ENCODE results near the gene USF2. TPM values are rescaled to one million over a fixed set of nuclear protein-coding genes. Genes with fewer than 3 reads are reported as not detected.

Gene USF2
- polyA plus RNA-seq, 1 experiment = 55.6 TPM

DNA sequence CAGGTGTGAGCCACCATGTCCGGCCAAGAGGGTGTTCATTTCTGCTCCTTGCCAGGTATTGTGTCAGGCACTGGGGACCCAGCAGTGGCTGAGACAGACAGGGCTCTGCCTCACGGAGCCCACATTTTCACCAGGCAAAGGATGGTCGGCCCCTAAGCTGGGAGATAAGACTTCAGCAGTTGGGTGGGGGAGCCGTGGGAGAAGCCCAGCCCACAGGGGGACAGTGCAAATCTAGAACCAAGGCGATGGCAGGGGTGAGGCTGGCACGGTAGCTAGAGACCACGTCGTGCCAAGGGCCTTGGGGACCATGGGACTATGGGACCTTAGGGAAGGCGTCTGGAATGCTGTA, 11.7 kb upstream of the USF2 start:
- ChIA-PET POLR2A (no interaction called here), CTCF (interaction anchor here (1.7 kb wide), 1 partner anchor 116 kb away, joined by 6 read pairs; no protein-coding TSS in a partner anchor)
- Histone ChIP-seq H3K27me3 (ENCODE audit: control insufficient read depth, insufficient read depth, low read length) (peaks cover 7% of the 10 kb centered on the region), H3K27ac (ENCODE audit: low read depth, low read length) (no peak overlapping the region), H3K4me3 (ENCODE audit: low read depth, low read length) (no peak overlapping the region), H3K9me3 (ENCODE audit: control insufficient read depth, insufficient read depth, low read length) (no peaks in the 10 kb centered on the region; the same call in 1 of the 2 replicates)
- TF ChIP-seq, protein P1, sequence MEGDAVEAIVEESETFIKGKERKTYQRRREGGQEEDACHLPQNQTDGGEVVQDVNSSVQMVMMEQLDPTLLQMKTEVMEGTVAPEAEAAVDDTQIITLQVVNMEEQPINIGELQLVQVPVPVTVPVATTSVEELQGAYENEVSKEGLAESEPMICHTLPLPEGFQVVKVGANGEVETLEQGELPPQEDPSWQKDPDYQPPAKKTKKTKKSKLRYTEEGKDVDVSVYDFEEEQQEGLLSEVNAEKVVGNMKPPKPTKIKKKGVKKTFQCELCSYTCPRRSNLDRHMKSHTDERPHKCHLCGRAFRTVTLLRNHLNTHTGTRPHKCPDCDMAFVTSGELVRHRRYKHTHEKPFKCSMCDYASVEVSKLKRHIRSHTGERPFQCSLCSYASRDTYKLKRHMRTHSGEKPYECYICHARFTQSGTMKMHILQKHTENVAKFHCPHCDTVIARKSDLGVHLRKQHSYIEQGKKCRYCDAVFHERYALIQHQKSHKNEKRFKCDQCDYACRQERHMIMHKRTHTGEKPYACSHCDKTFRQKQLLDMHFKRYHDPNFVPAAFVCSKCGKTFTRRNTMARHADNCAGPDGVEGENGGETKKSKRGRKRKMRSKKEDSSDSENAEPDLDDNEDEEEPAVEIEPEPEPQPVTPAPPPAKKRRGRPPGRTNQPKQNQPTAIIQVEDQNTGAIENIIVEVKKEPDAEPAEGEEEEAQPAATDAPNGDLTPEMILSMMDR (IDR thresholded peaks at IDR 0.05; ENCODE audit: low read depth, low read length) = no peak
- DNase-seq (ENCODE audit: low read depth, low spot score) = no peak

DNA sequence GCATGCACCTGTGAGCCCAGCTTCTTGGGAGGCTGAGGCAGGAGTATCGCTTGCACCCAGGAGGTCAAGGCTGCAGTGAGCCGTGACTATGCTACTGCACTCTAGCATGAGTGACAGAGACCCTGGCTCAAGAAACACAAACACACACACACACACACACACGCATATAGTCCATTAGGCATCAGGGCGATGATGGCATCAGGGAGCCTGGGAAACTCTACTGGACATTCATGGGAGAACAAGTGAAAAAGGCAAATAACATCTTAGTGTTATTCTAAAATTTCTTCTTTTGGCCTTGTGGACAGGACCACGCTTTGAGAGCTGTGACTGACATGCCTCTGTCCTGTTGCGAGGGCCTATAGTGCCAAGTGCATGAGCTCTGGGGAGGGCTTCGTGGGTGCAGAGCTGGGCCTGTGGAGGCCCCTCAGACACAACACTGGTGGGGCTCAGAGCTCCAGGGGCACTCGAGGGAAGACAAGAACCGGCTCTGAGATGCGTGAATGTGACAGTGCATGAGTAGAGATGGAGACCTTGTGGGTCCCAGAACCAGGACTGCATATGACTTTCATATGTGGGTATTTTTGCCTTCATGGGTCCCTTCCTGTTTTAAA, 8.0 kb upstream of the USF2 start:
- Histone ChIP-seq H3K27ac (ENCODE audit: low read depth, low read length) (no peak overlapping the region), H3K9me3 (ENCODE audit: control insufficient read depth, insufficient read depth, low read length) (no peaks in the 10 kb centered on the region; the same call in 1 of the 2 replicates), H3K27me3 (ENCODE audit: control insufficient read depth, insufficient read depth, low read length) (peaks cover 7% of the 10 kb centered on the region), H3K4me3 (ENCODE audit: low read depth, low read length) (no peak overlapping the region)
- DNase-seq (ENCODE audit: low read depth, low spot score) = no peak
- TF ChIP-seq, protein P1 (IDR thresholded peaks at IDR 0.05; ENCODE audit: low read depth, low read length) = no peak
- POLR2A ChIA-PET = interaction anchor here (0.7 kb wide), 1 partner anchor 16 kb away, joined by 4 read pairs; no protein-coding TSS in a partner anchor
- CTCF ChIA-PET = interaction anchor here (0.6 to 0.7 kb wide), 2 partner anchors 194 kb away, joined by 3 to 5 read pairs; no protein-coding TSS in a partner anchor

DNA sequence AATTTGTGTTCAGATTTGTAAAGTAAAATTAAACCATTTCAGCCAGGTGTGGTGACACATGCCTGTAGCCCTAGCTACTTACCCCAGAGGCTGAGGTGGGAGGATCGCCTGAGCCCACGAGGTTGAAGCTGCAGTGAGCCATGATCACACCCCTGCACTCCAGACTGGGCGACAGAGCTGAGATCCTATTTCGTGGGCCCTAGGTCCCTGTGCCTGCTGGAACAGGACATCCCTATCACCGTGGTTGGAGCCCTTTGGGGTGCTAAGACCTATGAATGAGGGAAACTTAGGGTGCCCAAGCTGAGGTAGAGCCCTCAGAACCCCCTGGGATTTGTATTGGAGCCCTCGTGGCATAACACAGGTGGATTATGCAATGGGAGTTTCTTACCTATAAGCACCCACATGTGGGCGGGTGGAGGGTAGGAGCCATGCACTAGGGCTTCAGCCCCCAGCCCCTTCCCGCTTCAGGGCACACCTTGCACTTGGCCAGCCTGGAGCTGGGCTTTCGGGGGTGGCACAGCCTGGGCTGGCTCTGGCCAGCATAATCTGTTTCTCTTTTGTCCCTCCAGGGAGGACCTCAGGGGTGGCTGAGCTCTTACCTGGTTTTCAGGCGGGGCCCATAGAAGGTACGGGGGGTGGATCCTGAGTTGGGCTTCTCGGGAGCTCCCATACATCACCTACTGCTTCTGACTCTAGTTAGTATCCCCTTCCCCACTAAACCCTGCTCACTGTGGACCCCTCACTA, 7.2 kb upstream of the USF2 start:
- H3K27me3 ChIP-seq (ENCODE audit: control insufficient read depth, insufficient read depth, low read length) = peaks cover 7% of the 10 kb centered on the region
- POLR2A ChIA-PET = interaction anchor here (0.7 kb wide), 1 partner anchor 17 kb away, joined by 4 read pairs; no protein-coding TSS in a partner anchor
- no peaks in the 10 kb centered on the region; the same call in 1 of the 2 replicates for H3K9me3 ChIP-seq (ENCODE audit: control insufficient read depth, insufficient read depth, low read length)
- H3K27ac ChIP-seq (ENCODE audit: low read depth, low read length) = no peak overlapping the region
- TF ChIP-seq, protein P1 (IDR thresholded peaks at IDR 0.05; ENCODE audit: low read depth, low read length) = no peak
- CTCF ChIA-PET = no interaction called here
- no peak overlapping the region for H3K4me3 ChIP-seq (ENCODE audit: low read depth, low read length)
- DNase-seq (ENCODE audit: low read depth, low spot score) = no peak

DNA sequence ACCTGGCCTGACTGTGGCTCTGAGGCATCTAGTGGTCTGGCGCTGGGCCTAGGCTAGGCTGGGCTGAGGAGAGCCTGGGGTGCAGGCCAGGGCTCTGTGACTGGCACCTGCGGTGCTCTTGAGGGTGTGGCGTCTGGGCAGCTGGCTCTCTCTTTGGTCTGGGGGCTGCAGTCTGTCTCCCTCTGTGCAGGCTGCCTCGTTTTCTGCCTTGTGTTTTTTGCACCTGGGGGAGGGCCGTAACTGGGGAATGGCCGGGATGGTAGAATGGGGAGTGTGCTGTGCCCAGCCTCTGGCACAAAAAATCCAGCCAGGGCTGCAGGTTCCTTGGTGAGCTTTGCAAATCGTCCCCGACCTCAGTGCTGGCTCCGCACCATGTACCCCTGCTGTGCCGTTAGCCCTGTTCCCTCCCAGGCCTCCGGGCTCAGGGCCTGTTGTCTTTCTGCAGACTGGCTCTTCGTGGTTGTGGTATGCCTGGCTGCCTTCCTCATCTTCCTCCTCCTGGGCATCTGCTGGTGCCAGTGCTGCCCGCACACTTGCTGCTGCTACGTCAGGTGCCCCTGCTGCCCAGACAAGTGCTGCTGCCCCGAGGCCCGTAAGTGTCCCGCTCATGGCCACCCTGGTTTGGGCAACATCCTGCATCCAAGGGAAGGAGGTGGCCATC, 6.5 kb upstream of the USF2 start:
- H3K4me3 ChIP-seq (ENCODE audit: low read depth, low read length) = no peak overlapping the region
- ChIA-PET CTCF (no interaction called here), POLR2A (no interaction called here)
- H3K9me3 ChIP-seq (ENCODE audit: control insufficient read depth, insufficient read depth, low read length) = no peaks in the 10 kb centered on the region; the same call in 1 of the 2 replicates
- no peak overlapping the region for H3K27ac ChIP-seq (ENCODE audit: low read depth, low read length)
- no peak for DNase-seq (ENCODE audit: low read depth, low spot score)
- peaks cover 7% of the 10 kb centered on the region for H3K27me3 ChIP-seq (ENCODE audit: control insufficient read depth, insufficient read depth, low read length)
- TF ChIP-seq, protein P1 (IDR thresholded peaks at IDR 0.05; ENCODE audit: low read depth, low read length) = no peak

All from AG04450 (cell line).